ENCODE measurements around the gene CREB5.

DNA sequence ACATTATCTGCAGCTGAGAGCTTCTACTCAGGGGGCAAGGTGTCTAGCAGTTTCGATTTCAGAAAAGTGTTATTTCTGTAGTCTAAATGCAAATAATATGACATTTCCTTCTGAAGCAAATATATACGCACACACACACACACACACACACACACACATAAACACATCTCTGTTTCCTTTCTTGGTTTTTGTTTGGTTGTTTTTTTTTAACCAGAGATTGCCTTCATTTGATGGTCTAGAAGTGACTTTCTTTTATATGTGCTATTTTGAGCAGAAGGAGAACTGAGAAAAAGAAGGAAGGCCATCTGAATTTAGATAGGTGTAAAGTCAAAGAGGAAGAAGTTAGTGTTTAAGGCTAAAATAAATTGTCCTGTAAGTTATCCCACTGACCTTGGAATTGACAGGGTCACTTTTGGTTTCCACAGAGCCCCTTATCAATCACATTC lies 403.6 kb downstream of the CREB5 start:
- TF ChIP-seq, protein P1, sequence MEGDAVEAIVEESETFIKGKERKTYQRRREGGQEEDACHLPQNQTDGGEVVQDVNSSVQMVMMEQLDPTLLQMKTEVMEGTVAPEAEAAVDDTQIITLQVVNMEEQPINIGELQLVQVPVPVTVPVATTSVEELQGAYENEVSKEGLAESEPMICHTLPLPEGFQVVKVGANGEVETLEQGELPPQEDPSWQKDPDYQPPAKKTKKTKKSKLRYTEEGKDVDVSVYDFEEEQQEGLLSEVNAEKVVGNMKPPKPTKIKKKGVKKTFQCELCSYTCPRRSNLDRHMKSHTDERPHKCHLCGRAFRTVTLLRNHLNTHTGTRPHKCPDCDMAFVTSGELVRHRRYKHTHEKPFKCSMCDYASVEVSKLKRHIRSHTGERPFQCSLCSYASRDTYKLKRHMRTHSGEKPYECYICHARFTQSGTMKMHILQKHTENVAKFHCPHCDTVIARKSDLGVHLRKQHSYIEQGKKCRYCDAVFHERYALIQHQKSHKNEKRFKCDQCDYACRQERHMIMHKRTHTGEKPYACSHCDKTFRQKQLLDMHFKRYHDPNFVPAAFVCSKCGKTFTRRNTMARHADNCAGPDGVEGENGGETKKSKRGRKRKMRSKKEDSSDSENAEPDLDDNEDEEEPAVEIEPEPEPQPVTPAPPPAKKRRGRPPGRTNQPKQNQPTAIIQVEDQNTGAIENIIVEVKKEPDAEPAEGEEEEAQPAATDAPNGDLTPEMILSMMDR (IDR thresholded peaks at IDR 0.05 in 4 of 5, conservative IDR thresholded peaks at IDR 0.05 in 1 of 5): no peak
- no peak for TF ChIP-seq POLR2A (IDR thresholded peaks at IDR 0.05)

Measured in gastrocnemius medialis (tissue), 4 donors.